Measurements from ENCODE around the gene CRTC1.

CRTC1 gene

GRCh38 chr19:18668252-18668631 lies 15.2 kb upstream of the CRTC1 start:
- in situ Hi-C loops (cut with MboI; ENCODE audit: low pct_unique_long_range_greater_than_20kb, low sequenced_read_pairs, unreplicated experiment) = no loop called here
- TF ChIP-seq CTCF (IDR thresholded peaks at IDR 0.05; ENCODE audit: extremely low read depth, insufficient read depth, missing control alignments) = no peak
- DNase-seq (ENCODE audit: low spot score) = no peak

- TF ChIP-seq CTCF (IDR thresholded peaks at IDR 0.05; ENCODE audit: extremely low read depth, insufficient read depth, missing control alignments) = no peak
- in situ Hi-C loops (cut with MboI; ENCODE audit: low pct_unique_long_range_greater_than_20kb, low sequenced_read_pairs, unreplicated experiment) = no loop called here
- DNase-seq (ENCODE audit: low spot score) = no peak
Measured at GRCh38 chr19:18668744-18669523, 14.5 kb upstream of the CRTC1 start.

GRCh38 chr19:18669524-18669817 lies 14.0 kb upstream of the CRTC1 start:
- TF ChIP-seq CTCF (IDR thresholded peaks at IDR 0.05; ENCODE audit: extremely low read depth, insufficient read depth, missing control alignments) = no peak
- in situ Hi-C loops (cut with MboI; ENCODE audit: low pct_unique_long_range_greater_than_20kb, low sequenced_read_pairs, unreplicated experiment) = no loop called here
- no peak for DNase-seq (ENCODE audit: low spot score)

GRCh38 chr19:18669883-18670282 lies 13.6 kb upstream of the CRTC1 start:
- in situ Hi-C loops (cut with MboI; ENCODE audit: low pct_unique_long_range_greater_than_20kb, low sequenced_read_pairs, unreplicated experiment) = no loop called here
- no peak for DNase-seq (ENCODE audit: low spot score)
- TF ChIP-seq CTCF (IDR thresholded peaks at IDR 0.05; ENCODE audit: extremely low read depth, insufficient read depth, missing control alignments) = no peak

GRCh38 chr19:18670312-18670711 lies 13.2 kb upstream of the CRTC1 start:
- TF ChIP-seq CTCF (IDR thresholded peaks at IDR 0.05; ENCODE audit: extremely low read depth, insufficient read depth, missing control alignments) = no peak
- in situ Hi-C loops (cut with MboI; ENCODE audit: low pct_unique_long_range_greater_than_20kb, low sequenced_read_pairs, unreplicated experiment) = no loop called here
- no peak for DNase-seq (ENCODE audit: low spot score)

GRCh38 chr19:18671303-18672043 lies 12.0 kb upstream of the CRTC1 start:
- no peak for TF ChIP-seq CTCF (IDR thresholded peaks at IDR 0.05; ENCODE audit: extremely low read depth, insufficient read depth, missing control alignments)
- no peak for DNase-seq (ENCODE audit: low spot score)
- in situ Hi-C loops (cut with MboI; ENCODE audit: low pct_unique_long_range_greater_than_20kb, low sequenced_read_pairs, unreplicated experiment) = no loop called here
